DND-41 (cell line): ENCODE measurements around the gene THRSP.

Experiments used
- EZH2 ChIP-seq: IDR thresholded peaks from 3 replicates; pipeline ENCODE4 v1.6.1; 2012; ENCODE audit warnings: borderline replicate concordance, low read depth, mild to moderate bottlenecking, moderate library complexity, low read length, inconsistent platforms; ENCODE audit not compliant: severe bottlenecking
- TF ChIP-seq, protein P1 (sequence below): IDR thresholded peaks from 2 replicates; pipeline ENCODE4 v1.5.1; 2012; ENCODE audit warnings: borderline replicate concordance, low read length, moderate library complexity, mild to moderate bottlenecking; ENCODE audit not compliant: poor library complexity, severe bottlenecking; ENCODE audit errors: extremely low read depth

GRCh38 chr11:78025378-78025777 is 38.3 kb upstream of the THRSP start:
- TF ChIP-seq, protein P1, sequence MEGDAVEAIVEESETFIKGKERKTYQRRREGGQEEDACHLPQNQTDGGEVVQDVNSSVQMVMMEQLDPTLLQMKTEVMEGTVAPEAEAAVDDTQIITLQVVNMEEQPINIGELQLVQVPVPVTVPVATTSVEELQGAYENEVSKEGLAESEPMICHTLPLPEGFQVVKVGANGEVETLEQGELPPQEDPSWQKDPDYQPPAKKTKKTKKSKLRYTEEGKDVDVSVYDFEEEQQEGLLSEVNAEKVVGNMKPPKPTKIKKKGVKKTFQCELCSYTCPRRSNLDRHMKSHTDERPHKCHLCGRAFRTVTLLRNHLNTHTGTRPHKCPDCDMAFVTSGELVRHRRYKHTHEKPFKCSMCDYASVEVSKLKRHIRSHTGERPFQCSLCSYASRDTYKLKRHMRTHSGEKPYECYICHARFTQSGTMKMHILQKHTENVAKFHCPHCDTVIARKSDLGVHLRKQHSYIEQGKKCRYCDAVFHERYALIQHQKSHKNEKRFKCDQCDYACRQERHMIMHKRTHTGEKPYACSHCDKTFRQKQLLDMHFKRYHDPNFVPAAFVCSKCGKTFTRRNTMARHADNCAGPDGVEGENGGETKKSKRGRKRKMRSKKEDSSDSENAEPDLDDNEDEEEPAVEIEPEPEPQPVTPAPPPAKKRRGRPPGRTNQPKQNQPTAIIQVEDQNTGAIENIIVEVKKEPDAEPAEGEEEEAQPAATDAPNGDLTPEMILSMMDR, result no peak
- TF ChIP-seq EZH2, result no peak
